Heart left ventricle (tissue), 16 donors: ENCODE measurements around the gene VPS37C. TPM values are rescaled to one million over a fixed set of nuclear protein-coding genes. Genes with fewer than 3 reads are reported as not detected.

Source experiments
- ATAC-seq, 4 donors: fragments of 200-7000 bp; cut with Tn5 transposase; one replicate each; pipeline ENCODE4 v1.9.1; 2020 to 2022; ENCODE audit warnings: moderate library complexity in 4 of 4, mild to moderate bottlenecking in 3 of 4, moderate number of reproducible peaks in 1 of 4
- DNase-seq, 5 donors: peaks; one replicate each; pipeline ENCODE4 v3.0.0-alpha.2; 2020
- H3K27ac ChIP-seq, 12 donors: fragments of 200-600 bp; sonication (generic) in 4 of 12; one replicate each; pipeline versions ENCODE4 v1.5.0 to v1.8.0; 2016 to 2022; ENCODE audit warnings: mild to moderate bottlenecking in 2 of 12
- H3K27me3 ChIP-seq, 9 donors: fragments of 200-600 bp; sonication (generic) in 2 of 9; one replicate each; pipeline versions ENCODE4 v1.5.1 to v1.8.0; 2016 to 2022; ENCODE audit warnings: mild to moderate bottlenecking in 3 of 9
- H3K36me3 ChIP-seq, 9 donors: fragments of 200-600 bp; sonication (generic) in 2 of 9; one replicate each; pipeline versions ENCODE4 v1.5.0 to v1.8.0; 2018 to 2022; ENCODE audit warnings: mild to moderate bottlenecking in 2 of 9
- H3K4me1 ChIP-seq, 12 donors: fragments of 200-600 bp; sonication (generic) in 4 of 12; one replicate each; pipeline versions ENCODE4 v1.5.0 to v1.8.0; 2016 to 2022; ENCODE audit warnings: mild to moderate bottlenecking in 3 of 12
- H3K4me3 ChIP-seq, 12 donors: fragments of 200-600 bp; sonication (generic) in 4 of 12; one replicate each; pipeline versions ENCODE4 v1.5.0 to v1.8.0; 2017 to 2022; ENCODE audit warnings: mild to moderate bottlenecking in 9 of 12, moderate library complexity in 4 of 12
- H3K9me3 ChIP-seq, 12 donors: fragments of 200-600 bp; sonication (generic) in 4 of 12; one replicate each; pipeline versions ENCODE4 v1.5.0 to v1.8.0; 2016 to 2022; ENCODE audit warnings: mild to moderate bottlenecking in 1 of 12
- POLR2A ChIP-seq, 2 donors: fragments of 450-650 bp; IDR thresholded peaks; one replicate each; pipeline ENCODE4 v1.6.1; 2017; ENCODE audit warnings: antibody characterized with exemption in 2 of 2, mild to moderate bottlenecking in 2 of 2, moderate library complexity in 2 of 2
- WGBS, 4 donors: extraction: QIAGEN DNeasy Blood & Tissue Kit in 2 of 4; methylation state at CpG; one replicate each; pipeline versions ENCODE4 v1.1.5 to v1.1.7; 2013 to 2018; 5-methylcytosine and 5-hydroxymethylcytosine counted together
- intact Hi-C, 10 donors: fragments of 100-400 bp; cut with DNase I; formaldehyde crosslinking; loops; one replicate each; pipeline versions ENCODE4 v1.11.1 to v1.14.2; 2022
- polyA plus RNA-seq, 2 donors: library from polyadenylated mRNA; stranded (reverse); fragments of 200-250 nt; gene quantifications; one replicate each; pipeline ENCODE4 v1.2.3, GENCODE V29; 2013
- total RNA-seq, 9 donors: library from RNA; depleted of rRNA in 2 of 9; stranded (reverse); fragments of >200 nt in 2 of 9; fragmentation: NEBNext Ultra II Directional in 3 of 9; extraction: Animal tissue kit (Norgen Biotek cat#: 25700) in 3 of 9; gene quantifications; one replicate each; pipeline versions ENCODE4 v1.1.0 to v1.2.4, GENCODE V29; 2016 to 2023
- TF ChIP-seq, protein P1 (sequence below), 12 donors: fragments of 200-600 bp; sonication (generic) in 4 of 12; IDR thresholded peaks; one replicate each; pipeline versions ENCODE4 v1.5.0 to v1.8.0; 2018 to 2022; ENCODE audit warnings: antibody characterized with exemption in 12 of 12, mild to moderate bottlenecking in 5 of 12
- donor health status: ischemic (EF 13 %, LVEDD 7.1; RV severe dilation, severe dysfunction).
- donor health status: healthy with polysubstance abuse.
- donor health status: DM: no; HTN: yes; CAD: no.
- donor health status: DM: no; HTN: no; CAD: no.
- donor health status: ischemic (EF 25% LVEDD 6.9; RV normal size, moderate dysfunction).
- donor health status: ischemic (EF 25% LVEDD 5.7; RV mildly dilated, moderate dysfunction).
- donor health status: healthy.
- donor health status: DM: yes; HTN: yes; CAD: no.
- donor health status: ischemic (EF 35%, LVEDD 5.7; RV mildly dilated, moderate dysfunction).
- donor health status: nonischemic (EF 11% LVEDD 7.7; RV severe dilation, severe dysfunction).
- donor health status: DM: yes; HTN: yes; CAD: no.
- donor health status: PGD.
- donor health status: ischemic (EF 29% LVEDD 5.4; RV normal size, mild dysfunction).
- donor health status: nonischemic (EF 23%, LVEDD 6.1; RV moderate dilation, normal function).

The VPS37C gene
- total and polyA plus RNA-seq, 11 donors: 11.0 to 29.0 (median 17.1) TPM

DNA sequence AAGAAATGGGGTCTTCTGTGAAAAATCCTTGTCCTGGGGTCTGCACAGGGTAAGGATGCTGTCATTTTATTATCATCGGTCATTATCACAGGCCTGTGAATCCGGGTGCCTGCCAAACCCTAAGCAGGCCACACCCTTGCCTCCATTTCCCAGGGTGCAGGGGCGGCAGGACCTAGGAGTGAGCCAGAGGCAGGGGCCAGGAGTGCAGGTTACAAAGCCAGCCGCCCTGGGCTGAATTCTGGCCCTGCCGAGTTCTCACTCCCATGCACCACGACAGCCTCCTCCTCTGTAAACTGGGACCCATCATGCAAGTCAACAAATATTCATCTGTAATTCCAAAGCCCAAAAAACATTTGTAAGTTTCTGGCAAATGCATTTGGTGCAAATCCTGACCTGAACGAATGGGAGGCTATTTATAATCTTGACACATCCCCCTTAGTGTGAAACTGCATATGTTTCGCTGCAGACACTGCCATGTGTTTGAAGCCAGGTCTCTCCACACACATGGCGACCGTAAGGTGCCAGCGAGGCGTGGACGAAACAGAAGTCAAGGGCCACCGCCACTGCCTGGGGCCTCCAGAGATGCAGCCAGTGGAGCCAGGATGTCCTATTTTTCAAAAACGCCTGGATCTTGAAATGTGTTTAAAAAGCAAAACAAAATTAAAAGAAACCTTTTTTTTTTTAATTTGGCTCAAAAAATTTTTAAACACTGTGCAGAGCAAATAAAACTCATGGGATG, 52.2 kb downstream of the VPS37C start:
- Histone ChIP-seq H3K36me3 (no peaks in the 10 kb centered on the region), H3K4me1 (peaks cover 0 to 7% (median 0%) of the 10 kb centered on the region in 12 donors), H3K27ac (no peak overlapping the region), H3K27me3 (no peaks in the 10 kb centered on the region), H3K4me3 (no peak overlapping the region), H3K9me3 (no peaks in the 10 kb centered on the region)
- ATAC-seq (no peak), DNase-seq (no peak)
- WGBS, 4 donors: 87 to 92% (median 89%) methylated on average over 13 to 15 of the region's 15 CpGs
- TF ChIP-seq POLR2A (IDR thresholded peaks at IDR 0.05): no peak
- TF ChIP-seq, protein P1, sequence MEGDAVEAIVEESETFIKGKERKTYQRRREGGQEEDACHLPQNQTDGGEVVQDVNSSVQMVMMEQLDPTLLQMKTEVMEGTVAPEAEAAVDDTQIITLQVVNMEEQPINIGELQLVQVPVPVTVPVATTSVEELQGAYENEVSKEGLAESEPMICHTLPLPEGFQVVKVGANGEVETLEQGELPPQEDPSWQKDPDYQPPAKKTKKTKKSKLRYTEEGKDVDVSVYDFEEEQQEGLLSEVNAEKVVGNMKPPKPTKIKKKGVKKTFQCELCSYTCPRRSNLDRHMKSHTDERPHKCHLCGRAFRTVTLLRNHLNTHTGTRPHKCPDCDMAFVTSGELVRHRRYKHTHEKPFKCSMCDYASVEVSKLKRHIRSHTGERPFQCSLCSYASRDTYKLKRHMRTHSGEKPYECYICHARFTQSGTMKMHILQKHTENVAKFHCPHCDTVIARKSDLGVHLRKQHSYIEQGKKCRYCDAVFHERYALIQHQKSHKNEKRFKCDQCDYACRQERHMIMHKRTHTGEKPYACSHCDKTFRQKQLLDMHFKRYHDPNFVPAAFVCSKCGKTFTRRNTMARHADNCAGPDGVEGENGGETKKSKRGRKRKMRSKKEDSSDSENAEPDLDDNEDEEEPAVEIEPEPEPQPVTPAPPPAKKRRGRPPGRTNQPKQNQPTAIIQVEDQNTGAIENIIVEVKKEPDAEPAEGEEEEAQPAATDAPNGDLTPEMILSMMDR (IDR thresholded peaks at IDR 0.05): no peak
- intact Hi-C loops: loop anchor here in 1 of 10 donors (10.0 kb wide), 1 partner anchor 56 kb away; the partner anchor contains the start of gene VPS37C

DNA sequence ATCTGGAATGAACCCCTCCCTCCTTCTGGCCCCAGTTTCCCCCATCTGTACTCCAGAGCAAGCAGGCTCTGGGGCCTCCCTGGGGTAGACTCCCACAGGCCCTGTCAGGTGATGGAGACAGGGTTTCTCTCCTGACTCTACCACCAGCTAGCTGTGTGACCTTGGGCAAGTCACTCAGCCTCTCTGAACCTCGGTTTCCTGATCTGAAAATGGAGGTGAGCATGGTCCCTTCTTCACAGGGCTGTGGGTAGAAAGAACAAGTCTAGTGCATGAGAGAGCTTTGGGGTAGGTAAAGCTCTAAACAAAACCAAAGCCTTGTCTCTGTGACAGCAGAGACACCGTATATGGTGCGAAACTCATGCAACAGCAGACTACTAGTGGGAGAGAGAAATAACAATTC, 53.3 kb downstream of the VPS37C start:
- WGBS, 4 donors: 93 to 98% (median 95%) methylated on average over 3 of the region's 3 CpGs
- no peak for DNase-seq
- Histone ChIP-seq H3K27ac (no peak overlapping the region), H3K4me1 (peaks cover 0 to 7% (median 0%) of the 10 kb centered on the region in 12 donors), H3K36me3 (no peaks in the 10 kb centered on the region), H3K4me3 (no peak overlapping the region), H3K27me3 (no peaks in the 10 kb centered on the region), H3K9me3 (no peaks in the 10 kb centered on the region)
- intact Hi-C loops: loop anchor here in 1 of 10 donors (10.0 kb wide), 1 partner anchor 57 kb away; the partner anchor contains the start of gene VPS37C
- TF ChIP-seq, protein P1 (IDR thresholded peaks at IDR 0.05): no peak
- no peak for TF ChIP-seq POLR2A (IDR thresholded peaks at IDR 0.05)
- no peak for ATAC-seq

DNA sequence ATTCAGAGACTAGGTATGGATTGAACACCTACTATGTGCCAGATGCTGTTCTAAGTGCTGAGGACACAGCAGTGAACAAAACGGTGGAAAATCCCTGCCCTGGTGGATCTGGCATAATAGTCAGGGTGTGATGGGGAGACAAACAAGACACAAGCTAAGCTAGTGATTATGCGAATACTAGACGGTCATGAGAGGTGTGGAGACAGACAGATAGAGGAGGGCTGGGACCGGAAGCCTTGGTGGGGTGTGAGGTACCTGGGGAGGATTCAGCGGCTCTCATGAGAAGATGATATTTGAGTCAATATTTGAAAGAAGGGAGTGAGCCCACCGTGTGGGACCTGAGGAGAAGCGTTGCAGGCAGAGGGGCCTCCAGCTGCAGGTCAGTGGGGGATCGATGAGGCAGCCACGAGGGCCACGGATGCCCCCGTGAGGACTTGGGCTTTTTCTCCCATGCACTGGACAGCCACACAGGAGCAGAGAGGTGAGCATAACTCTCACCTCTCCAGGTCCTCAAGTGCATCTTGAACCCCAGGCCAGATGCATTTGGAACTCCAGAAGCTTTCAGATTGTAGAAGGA, 54.2 kb downstream of the VPS37C start:
- H3K9me3 ChIP-seq: no peaks in the 10 kb centered on the region
- H3K27me3 ChIP-seq: no peaks in the 10 kb centered on the region
- ATAC-seq (no peak), DNase-seq (no peak)
- intact Hi-C loops: loop anchor here in 1 of 10 donors (10.0 kb wide), 1 partner anchor 58 kb away; the partner anchor contains the start of gene VPS37C
- TF ChIP-seq, protein P1 (IDR thresholded peaks at IDR 0.05): no peak
- TF ChIP-seq POLR2A (IDR thresholded peaks at IDR 0.05): no peak
- 84 to 87% (median 84%) methylated on average over 11 of the region's 11 CpGs for WGBS, 4 donors
- peaks cover 0 to 7% (median 0%) of the 10 kb centered on the region in 12 donors for H3K4me1 ChIP-seq
- no peaks in the 10 kb centered on the region for H3K36me3 ChIP-seq
- no peak overlapping the region for H3K4me3 ChIP-seq
- H3K27ac ChIP-seq: no peak overlapping the region

DNA sequence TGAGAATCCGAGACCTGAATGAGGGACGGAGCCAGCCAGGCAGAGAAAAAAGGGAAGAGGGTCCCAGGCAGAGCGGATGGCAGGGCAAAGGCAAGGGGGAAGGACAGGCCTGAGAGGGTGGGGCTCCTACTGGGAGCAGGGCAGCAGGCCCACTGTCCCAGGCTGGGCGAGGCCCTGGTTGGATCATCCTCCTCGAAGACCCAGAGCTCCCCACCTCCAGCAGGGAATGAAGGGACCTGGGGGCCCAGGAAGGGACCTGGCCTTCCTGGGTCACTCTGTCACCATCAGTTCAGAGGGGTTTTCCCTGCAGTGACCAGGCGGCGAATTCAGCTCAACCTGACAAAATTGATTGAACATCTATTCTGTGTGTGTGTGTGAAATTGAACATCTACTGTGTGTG, 54.9 kb downstream of the VPS37C start:
- no peak for DNase-seq
- no peak overlapping the region for H3K4me3 ChIP-seq
- H3K27ac ChIP-seq: no peak overlapping the region
- H3K4me1 ChIP-seq: peaks cover 0 to 5% (median 0%) of the 10 kb centered on the region in 12 donors
- 84 to 90% (median 89%) methylated on average over 6 to 7 of the region's 7 CpGs for WGBS, 4 donors
- no peaks in the 10 kb centered on the region for H3K27me3 ChIP-seq
- ATAC-seq: no peak
- intact Hi-C loops: loop anchor here in 1 of 10 donors (10.0 kb wide), 1 partner anchor 59 kb away; the partner anchor contains the start of gene VPS37C
- H3K9me3 ChIP-seq: no peaks in the 10 kb centered on the region
- TF ChIP-seq, protein P1 (IDR thresholded peaks at IDR 0.05): no peak
- no peak for TF ChIP-seq POLR2A (IDR thresholded peaks at IDR 0.05)
- no peaks in the 10 kb centered on the region for H3K36me3 ChIP-seq
